CD14-positive monocyte (primary cell): Measurements from ENCODE around the gene POU6F2. TPM values are rescaled to one million over a fixed set of nuclear protein-coding genes. Genes with fewer than 3 reads are reported as not detected.

Experiments
- DNase-seq, 3 donors: peaks; one replicate each; pipeline ENCODE4 v3.0.0-alpha.2; 2011 to 2022
- H2AFZ ChIP-seq: 2 replicates; pipeline ENCODE4 v1.6.0; 2012; ENCODE audit warnings: mild to moderate bottlenecking, low read depth, low read length, inconsistent platforms; ENCODE audit not compliant: insufficient read depth, poor library complexity, severe bottlenecking
- H3K27ac ChIP-seq, 2 donors: 1 replicate in 1 of 2; 2 replicates in 1 of 2; pipeline ENCODE4 v1.5.1; 2012 to 2013; ENCODE audit warnings: low read length in 2 of 2, control low read depth in 1 of 2, inconsistent platforms in 1 of 2, low read depth in 1 of 2, mild to moderate bottlenecking in 1 of 2
- H3K27me3 ChIP-seq, 2 donors: one replicate each; pipeline versions ENCODE4 v1.6.0 to v1.6.1; 2011 to 2013; ENCODE audit warnings: low read length in 2 of 2; ENCODE audit not compliant: control insufficient read depth in 2 of 2, insufficient read depth in 2 of 2
- H3K36me3 ChIP-seq, 2 donors: replicated peaks in 1 of 2; 1 replicate in 1 of 2; 2 replicates in 1 of 2; pipeline versions ENCODE4 v1.5.1 to v1.6.1; 2012 to 2013; ENCODE audit warnings: low read length in 2 of 2, control low read depth in 1 of 2, inconsistent platforms in 1 of 2, mild to moderate bottlenecking in 1 of 2; ENCODE audit not compliant: insufficient read depth in 2 of 2, control insufficient read depth in 1 of 2
- H3K4me1 ChIP-seq, 2 donors: 1 replicate in 1 of 2; 2 replicates in 1 of 2; pipeline versions ENCODE4 v1.5.1 to v1.6.1; 2012 to 2013; ENCODE audit warnings: low read length in 2 of 2, control low read depth in 1 of 2, inconsistent platforms in 1 of 2, mild to moderate bottlenecking in 1 of 2, moderate library complexity in 1 of 2; ENCODE audit not compliant: insufficient read depth in 2 of 2, control insufficient read depth in 1 of 2
- H3K4me2 ChIP-seq: replicated peaks from 2 replicates; pipeline ENCODE3; 2012; ENCODE audit warnings: low read length, moderate library complexity, mild to moderate bottlenecking; ENCODE audit not compliant: poor library complexity, severe bottlenecking; ENCODE audit errors: extremely low read depth
- H3K4me3 ChIP-seq, 3 experiments: fragments of 200-600 bp in 1 of 3; sonication (generic) in 1 of 3; replicated peaks in 1 of 3; 1 replicate in 2 of 3; 2 replicates in 1 of 3; pipeline ENCODE4 v1.5.1; 2011 to 2013; ENCODE audit warnings: low read length in 3 of 3, mild to moderate bottlenecking in 3 of 3, control low read depth in 2 of 3, low read depth in 2 of 3, inconsistent platforms in 1 of 3, moderate library complexity in 1 of 3
- H3K79me2 ChIP-seq: 2 replicates; pipeline ENCODE4 v1.6.0; 2012; ENCODE audit warnings: mild to moderate bottlenecking, control low read depth, inconsistent platforms, low read length, moderate library complexity; ENCODE audit not compliant: insufficient read depth
- H3K9ac ChIP-seq: 2 replicates; pipeline ENCODE4 v1.6.0; 2017; ENCODE audit warnings: low read length, mild to moderate bottlenecking; ENCODE audit not compliant: insufficient read depth, poor library complexity, severe bottlenecking
- H3K9me3 ChIP-seq, 2 donors: replicated peaks in 1 of 2; 1 replicate in 1 of 2; 2 replicates in 1 of 2; pipeline versions ENCODE4 v1.5.1 to v1.6.1; 2012 to 2013; ENCODE audit warnings: low read length in 2 of 2, control low read depth in 1 of 2; ENCODE audit not compliant: control insufficient read depth in 1 of 2, insufficient read depth in 1 of 2
- H4K20me1 ChIP-seq: 2 replicates; pipeline ENCODE4 v1.6.0; 2012; ENCODE audit warnings: mild to moderate bottlenecking, low read length, control low read depth, moderate library complexity; ENCODE audit not compliant: insufficient read depth
- H3K27ac Mint-ChIP-seq, 7 donors: one replicate each; pipeline ENCODE4 v1.8.0; 2020; ENCODE audit warnings: mild to moderate bottlenecking in 7 of 7, mixed read lengths in 7 of 7, moderate library complexity in 6 of 7, inconsistent platforms in 2 of 7
- H3K27me3 Mint-ChIP-seq, 3 donors: one replicate each; pipeline ENCODE4 v1.8.0; 2021 to 2022; ENCODE audit warnings: low read depth in 3 of 3, mild to moderate bottlenecking in 3 of 3, mixed read lengths in 3 of 3, moderate library complexity in 3 of 3, inconsistent platforms in 1 of 3
- H3K36me3 Mint-ChIP-seq, 2 donors: one replicate each; pipeline ENCODE4 v1.8.0; 2020; ENCODE audit warnings: mixed read lengths in 2 of 2, inconsistent platforms in 1 of 2, mild to moderate bottlenecking in 1 of 2
- H3K4me1 Mint-ChIP-seq: one replicate; pipeline ENCODE4 v1.8.0; 2020; ENCODE audit warnings: mild to moderate bottlenecking, mixed read lengths
- H3K4me3 Mint-ChIP-seq, 2 donors: one replicate each; pipeline ENCODE4 v1.8.0; 2020; ENCODE audit warnings: mild to moderate bottlenecking in 2 of 2, mixed read lengths in 2 of 2, moderate library complexity in 1 of 2
- H3K9me3 Mint-ChIP-seq, 7 donors: one replicate each; pipeline ENCODE4 v1.8.0; 2020 to 2022; ENCODE audit warnings: mixed read lengths in 7 of 7, mild to moderate bottlenecking in 6 of 7, moderate library complexity in 6 of 7, inconsistent platforms in 2 of 7
- CTCF ChIP-seq: fragments of 200-600 bp; IDR thresholded peaks from one replicate; pipeline ENCODE4 v1.8.0; 2022; ENCODE audit warnings: antibody characterized with exemption, mild to moderate bottlenecking
- WGBS: methylation state at CpG from one replicate; pipeline ENCODE4 v1.1.5; 2013; ENCODE audit warnings: missing lambda C conversion rate; ENCODE audit not compliant: insufficient coverage; 5-methylcytosine and 5-hydroxymethylcytosine counted together
- intact Hi-C, 2 donors: fragments of 100-400 bp; cut with micrococcal nuclease; formaldehyde crosslinking; loops; one replicate each; pipeline versions ENCODE4 v1.15.0 to v1.15.1; 2023
- polyA plus RNA-seq, 3 donors: library from polyadenylated mRNA; depleted of rRNA in 1 of 3; unstranded in 2 of 3; stranded (reverse) in 1 of 3; fragments of 300-500 nt in 2 of 3; fragments of >200 nt in 1 of 3; fragmentation: Illumina TruSeq in 2 of 3; gene quantifications; 1 replicate in 2 of 3; 2 replicates in 1 of 3; pipeline ENCODE4 v1.2.3, GENCODE V29; 2012 to 2021

POU6F2 gene
- polyA plus RNA-seq, 3 donors = not detected

DNA sequence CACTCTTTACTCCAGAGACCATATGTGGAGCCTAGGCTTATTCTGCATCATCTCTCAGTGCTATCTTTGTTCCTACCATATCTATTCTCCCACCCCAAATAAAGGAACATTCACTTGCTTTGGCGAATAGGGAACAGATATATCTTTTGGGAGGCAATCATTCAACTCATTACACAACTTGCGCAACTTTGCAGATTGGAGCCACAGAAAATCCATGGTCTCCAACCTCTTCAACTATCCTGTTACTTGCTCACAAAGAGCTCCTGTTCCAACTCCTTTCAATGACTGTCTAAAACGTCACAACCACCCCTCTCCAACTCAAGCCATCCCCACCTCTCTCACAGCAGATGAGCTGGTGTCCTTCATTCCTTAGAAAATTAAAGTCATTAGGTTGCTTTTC, 203.7 kb downstream of the POU6F2 start:
- no peaks in the 10 kb centered on the region for H4K20me1 ChIP-seq
- H3K4me1 Mint-ChIP-seq = no peaks in the 10 kb centered on the region
- no peaks in the 10 kb centered on the region for H3K36me3 Mint-ChIP-seq
- WGBS = 93% methylated on average over 3 of the region's 3 CpGs
- peaks cover 0 to 4% (median 0%) of the 10 kb centered on the region in 7 donors for H3K9me3 Mint-ChIP-seq
- no peak for TF ChIP-seq CTCF
- no peak overlapping the region for H3K4me2 ChIP-seq
- H2AFZ ChIP-seq = no peak overlapping the region
- no peak overlapping the region for H3K27ac ChIP-seq
- no peaks in the 10 kb centered on the region for H3K9me3 ChIP-seq
- no peak overlapping the region for H3K9ac ChIP-seq
- DNase-seq = no peak
- no peaks in the 10 kb centered on the region for H3K79me2 ChIP-seq
- H3K27ac Mint-ChIP-seq = no peak overlapping the region
- peaks cover 0 to 1% (median 0%) of the 10 kb centered on the region in 3 donors for H3K27me3 Mint-ChIP-seq
- no peaks in the 10 kb centered on the region for H3K4me1 ChIP-seq
- H3K36me3 ChIP-seq = no peaks in the 10 kb centered on the region
- H3K4me3 Mint-ChIP-seq = no peak overlapping the region
- intact Hi-C loops = no loop called here
- H3K4me3 ChIP-seq = no peak overlapping the region
- H3K27me3 ChIP-seq = no peaks in the 10 kb centered on the region

GRCh38 chr7:39183796-39184195, 206.1 kb downstream of the POU6F2 start:
- TF ChIP-seq CTCF = no peak
- H3K27ac Mint-ChIP-seq = no peak overlapping the region

More at GRCh38 chr7:39183796-39184195, 206.1 kb downstream of the POU6F2 start:
- no peaks in the 10 kb centered on the region for H3K4me1 ChIP-seq
- no peak overlapping the region for H3K4me3 Mint-ChIP-seq
- peaks cover 0 to 3% (median 0%) of the 10 kb centered on the region in 3 donors for H3K27me3 Mint-ChIP-seq
- no peak overlapping the region for H3K27ac ChIP-seq
- no CpG with 5 or more reads among the region's 2 CpGs for WGBS
- H3K79me2 ChIP-seq = no peaks in the 10 kb centered on the region
- DNase-seq = no peak
- H4K20me1 ChIP-seq = no peaks in the 10 kb centered on the region
- H2AFZ ChIP-seq = no peak overlapping the region
- H3K36me3 ChIP-seq = no peaks in the 10 kb centered on the region
- H3K36me3 Mint-ChIP-seq = no peaks in the 10 kb centered on the region
- H3K9ac ChIP-seq = no peak overlapping the region
- intact Hi-C loops = no loop called here
- H3K9me3 ChIP-seq = no peaks in the 10 kb centered on the region
- H3K4me1 Mint-ChIP-seq = no peaks in the 10 kb centered on the region
- H3K9me3 Mint-ChIP-seq = peaks cover 0 to 4% (median 0%) of the 10 kb centered on the region in 7 donors
- no peak overlapping the region for H3K4me3 ChIP-seq
- no peak overlapping the region for H3K4me2 ChIP-seq
- H3K27me3 ChIP-seq = no peaks in the 10 kb centered on the region
